SK-N-SH (cell line): Measurements from ENCODE around the gene TSPYL4. TPM values are rescaled to one million over a fixed set of nuclear protein-coding genes. Genes with fewer than 3 reads are reported as not detected.

Experiments used
- CTCF ChIA-PET: fragments of 300-600, 350-600 bp; formaldehyde crosslinking; extraction: SDS; loops from one replicate; lab custom pipeline; 2021; lab: Yijun Ruan, JAX
- POLR2A ChIA-PET: fragments of 350-600 bp; sonication (Branson Sonifier 250); formaldehyde crosslinking; extraction: SDS; loops from one replicate; lab custom pipeline; 2020; ENCODE audit warnings: antibody characterized with exemption, inconsistent platforms; lab: Yijun Ruan, JAX
- DNase-seq: peaks from one replicate; pipeline ENCODE4 v3.0.0; 2012
- H2AFZ ChIP-seq: fragments of 200-600 bp; sonication (generic); 2 replicates; pipeline ENCODE4 v1.8.1; 2016; ENCODE audit warnings: antibody characterized with exemption, mild to moderate bottlenecking, low read depth
- H3F3A ChIP-seq: fragments of 200-600 bp; sonication (generic); replicated peaks from 2 replicates; pipeline ENCODE3; 2016; ENCODE audit warnings: antibody characterized with exemption, mild to moderate bottlenecking; ENCODE audit not compliant: insufficient read depth
- H3K27ac ChIP-seq, 2 experiments: fragments of 200-500 bp in 1 of 2; fragments of 200-600 bp in 1 of 2; sonication (Bioruptor generic) in 1 of 2; sonication (generic), shearing (Covaris generic) in 1 of 2; 2 replicates each; pipeline versions ENCODE4 v1.5.1 to v1.6.1; 2014 to 2016; ENCODE audit warnings: low read depth in 2 of 2, inconsistent platforms in 1 of 2, low read length in 1 of 2, mild to moderate bottlenecking in 1 of 2, mixed read lengths in 1 of 2
- H3K27me3 ChIP-seq: fragments of 200-600 bp; sonication (generic), shearing (Covaris generic); 2 replicates; pipeline ENCODE4 v1.6.1; 2016; ENCODE audit warnings: mixed run types; ENCODE audit not compliant: insufficient read depth
- H3K36me3 ChIP-seq, 2 experiments: fragments of 200-500 bp in 1 of 2; fragments of 200-600 bp in 1 of 2; sonication (Bioruptor generic) in 1 of 2; sonication (generic) in 1 of 2; replicated peaks in 1 of 2; 2 replicates each; pipeline versions ENCODE3 to v1.5.1; 2014 to 2016; ENCODE audit warnings: low read length in 1 of 2, mild to moderate bottlenecking in 1 of 2; ENCODE audit not compliant: insufficient read depth in 2 of 2, control insufficient read depth in 1 of 2
- H3K4me1 ChIP-seq, 2 experiments: fragments of 200-500 bp in 1 of 2; fragments of 200-600 bp in 1 of 2; sonication (Bioruptor generic) in 1 of 2; sonication (generic), shearing (Covaris generic) in 1 of 2; 2 replicates each; pipeline versions ENCODE4 v1.5.1 to v1.6.1; 2014 to 2016; ENCODE audit warnings: low read depth in 1 of 2, low read length in 1 of 2, mixed run types in 1 of 2; ENCODE audit not compliant: insufficient read depth in 2 of 2, control insufficient read depth in 1 of 2
- H3K4me2 ChIP-seq: fragments of 200-600 bp; sonication (generic), shearing (Covaris generic); 2 replicates; pipeline ENCODE4 v1.6.1; 2017; ENCODE audit warnings: mixed run types
- H3K4me3 ChIP-seq, 2 experiments: fragments of 200-500 bp in 1 of 2; fragments of 200-600 bp in 1 of 2; sonication (Bioruptor generic) in 1 of 2; sonication (generic), shearing (Covaris generic) in 1 of 2; 2 replicates each; pipeline versions ENCODE4 v1.5.1 to v1.8.1; 2014 to 2016; ENCODE audit warnings: low read depth in 2 of 2, inconsistent platforms in 1 of 2, low read length in 1 of 2, mild to moderate bottlenecking in 1 of 2, mixed read lengths in 1 of 2, moderate library complexity in 1 of 2
- H3K79me2 ChIP-seq: fragments of 200-600 bp; sonication (generic); 2 replicates; pipeline ENCODE4 v1.8.1; 2017; ENCODE audit warnings: mild to moderate bottlenecking; ENCODE audit not compliant: insufficient read depth
- H3K9ac ChIP-seq: fragments of 200-600 bp; sonication (generic); 2 replicates; pipeline ENCODE4 v1.6.1; 2017; ENCODE audit warnings: mixed run types
- H3K9me2 ChIP-seq: fragments of 200-600 bp; sonication (generic); 2 replicates; pipeline ENCODE4 v1.6.1; 2017; ENCODE audit warnings: mixed run types
- H3K9me3 ChIP-seq: fragments of 200-600 bp; sonication (generic); 2 replicates; pipeline ENCODE4 v1.6.1; 2017; ENCODE audit warnings: mixed run types, mild to moderate bottlenecking, moderate library complexity
- H4K20me1 ChIP-seq: fragments of 200-600 bp; sonication (generic); 2 replicates; pipeline ENCODE4 v1.6.1; 2017; ENCODE audit warnings: mild to moderate bottlenecking, mixed run types; ENCODE audit not compliant: insufficient read depth
- CHD2 ChIP-seq: fragments of 150-350 bp; IDR thresholded peaks from 2 replicates; pipeline ENCODE4 v1.6.1; 2018; ENCODE audit warnings: low read length; ENCODE audit not compliant: partially characterized antibody
- ELF1 ChIP-seq: IDR thresholded peaks from 2 replicates; pipeline ENCODE4 v1.4.0; 2012
- FOSL2 ChIP-seq: IDR thresholded peaks from 2 replicates; pipeline ENCODE4 v1.4.0; 2012; ENCODE audit warnings: low read depth, mild to moderate bottlenecking, moderate library complexity, borderline replicate concordance
- GABPA ChIP-seq: IDR thresholded peaks from 2 replicates; pipeline ENCODE4 v1.4.0; 2012; ENCODE audit warnings: low read depth, mild to moderate bottlenecking
- MEF2A ChIP-seq: IDR thresholded peaks from 2 replicates; pipeline ENCODE4 v1.4.0; 2012; ENCODE audit warnings: low read depth, borderline replicate concordance
- MXI1 ChIP-seq: IDR thresholded peaks from 2 replicates; pipeline ENCODE4 v1.6.1; 2012; ENCODE audit warnings: mild to moderate bottlenecking, low read depth, low read length, improper control_type of control experiment
- NFIC ChIP-seq: IDR thresholded peaks from 2 replicates; pipeline ENCODE4 v1.4.0; 2012; ENCODE audit warnings: borderline replicate concordance
- NRF1 ChIP-seq: IDR thresholded peaks from 2 replicates; pipeline ENCODE4 v1.6.1; 2012; ENCODE audit warnings: low read depth, mild to moderate bottlenecking, low read length
- REST ChIP-seq: IDR thresholded peaks from 2 replicates; pipeline ENCODE4 v1.6.1; 2012; ENCODE audit warnings: mild to moderate bottlenecking, low read depth, low read length, moderate library complexity
- RXRA ChIP-seq: IDR thresholded peaks from 2 replicates; pipeline ENCODE4 v1.4.0; 2012; ENCODE audit warnings: low read depth, mild to moderate bottlenecking, borderline replicate concordance
- SIN3A ChIP-seq: IDR thresholded peaks from 2 replicates; pipeline ENCODE4 v1.6.1; 2012; ENCODE audit warnings: low read depth, mild to moderate bottlenecking, low read length, moderate library complexity, borderline replicate concordance
- SMC3 ChIP-seq: IDR thresholded peaks from 2 replicates; pipeline ENCODE4 v1.6.1; 2012; ENCODE audit warnings: low read depth, low read length, improper control_type of control experiment
- TEAD4 ChIP-seq: IDR thresholded peaks from 2 replicates; pipeline ENCODE4 v1.4.0; 2012; ENCODE audit warnings: mild to moderate bottlenecking, borderline replicate concordance; ENCODE audit not compliant: insufficient read depth
- USF1 ChIP-seq: IDR thresholded peaks from 2 replicates; pipeline ENCODE4 v1.4.0; 2012; ENCODE audit warnings: low read depth, borderline replicate concordance
- USF2 ChIP-seq: fragments of 150-350 bp; IDR thresholded peaks from 2 replicates; pipeline ENCODE4 v1.6.1; 2017; ENCODE audit warnings: antibody characterized with exemption, low read length, low read depth, borderline replicate concordance
- YY1 ChIP-seq: IDR thresholded peaks from 2 replicates; pipeline ENCODE4 v1.4.0; 2012; ENCODE audit warnings: low read depth, mild to moderate bottlenecking
- WGBS: methylation state at CpG from one replicate; pipeline ENCODE4 v1.1.6; 2017; ENCODE audit warnings: low lambda C conversion rate; 5-methylcytosine and 5-hydroxymethylcytosine counted together
- polyA plus RNA-seq, 3 experiments: library from polyadenylated mRNA; depleted of rRNA; stranded (reverse); fragments of >200 nt; gene quantifications; 2 replicates each; pipeline ENCODE4 v1.2.3, GENCODE V29; 2012

Gene TSPYL4
- polyA plus RNA-seq, 1 of the 3 experiments (the other 2 are of a cell fraction): 29.1 TPM

- TF ChIP-seq GABPA: no peak
- no peak for TF ChIP-seq RXRA
- TF ChIP-seq ELF1: no peak
- no peak for TF ChIP-seq NRF1
- no peak for TF ChIP-seq MXI1
- TF ChIP-seq, all 33 proteins: peak for 0
Observed at GRCh38 chr6:116280933-116281316, 27.1 kb upstream of the TSPYL4 start (continued).

GRCh38 chr6:116280161-116280932, 26.5 kb upstream of the TSPYL4 start:
- WGBS: 7% methylated on average over 8 of the region's 8 CpGs
- Histone ChIP-seq H2AFZ (peak overlapping the region; percentile 73), H3K27ac (peak overlapping the region; percentile 94 to 98), H3K27me3 (no peaks in the 10 kb centered on the region), H3K9me2 (no peaks in the 10 kb centered on the region), H3K36me3 (peaks cover 9 to 14% of the 10 kb centered on the region in 2 experiments), H3K4me3 (peak overlapping the region; percentile 62 to 82), H3F3A (peaks cover 8% of the 10 kb centered on the region), H3K9ac (peak overlapping the region; percentile 96), H3K4me1 (peaks cover 4 to 20% of the 10 kb centered on the region in 2 experiments; a peak in 2 of 4 replicates), H3K9me3 (no peaks in the 10 kb centered on the region), H3K4me2 (peak overlapping the region; percentile 89), H3K79me2 (peaks cover 50% of the 10 kb centered on the region), H4K20me1 (peaks cover 30% of the 10 kb centered on the region)
- TF ChIP-seq YY1 (peak; percentile 80; the same call in 1 of the 2 replicates), MXI1 (no peak)
- DNase-seq: no peak
- POLR2A ChIA-PET: interaction anchor here (0.6 to 2.1 kb wide), 10 partner anchors 7 to 291 kb away, joined by 3 to 12 read pairs (median 4); partner anchors contain the start of genes RWDD1 and TSPYL4
- CTCF ChIA-PET: interaction anchor here (0.7 to 4.9 kb wide), 8 partner anchors 8 to 282 kb away, joined by 3 to 59 read pairs (median 22); no protein-coding TSS in a partner anchor

- Histone ChIP-seq H3K9me3 (no peaks in the 10 kb centered on the region), H3K9me2 (no peaks in the 10 kb centered on the region), H3K4me2 (peak within 1 kb of the TSS; percentile 89), H3K4me3 (peak within 1 kb of the TSS; percentile 62 to 82), H3K36me3 (peaks cover 17 to 20% of the 10 kb centered on the region in 2 experiments), H4K20me1 (peaks cover 34% of the 10 kb centered on the region), H3K27ac (peak within 1 kb of the TSS; percentile 94 to 98), H3K9ac (peak within 1 kb of the TSS; percentile 96), H3K27me3 (no peaks in the 10 kb centered on the region), H3F3A (peaks cover 8% of the 10 kb centered on the region), H3K4me1 (peaks cover 4 to 20% of the 10 kb centered on the region in 2 experiments; a peak in 2 of 4 replicates), H2AFZ (peak within 1 kb of the TSS; percentile 73), H3K79me2 (peaks cover 59% of the 10 kb centered on the region)
- WGBS: under 1% methylated on average over 46 of the region's 71 CpGs
- DNase-seq: peak; percentile 91
- ChIA-PET CTCF (interaction anchor here (1.8 to 4.9 kb wide), 7 partner anchors 9 to 283 kb away, joined by 5 to 59 read pairs (median 23); no protein-coding TSS in a partner anchor), POLR2A (interaction anchor here (0.6 to 2.1 kb wide), 10 partner anchors 8 to 291 kb away, joined by 3 to 12 read pairs (median 4); partner anchors contain the start of genes RWDD1 and TSPYL4)
- TF ChIP-seq USF1 (no peak), REST (no peak), USF2 (no peak), NFIC (no peak), CHD2 (peak; percentile 99), TEAD4 (no peak), SIN3A (peak; percentile 65; the same call in 1 of the 2 replicates), RXRA (no peak), MEF2A (no peak), SMC3 (no peak), FOSL2 (no peak)
Observed at GRCh38 chr6:116279232-116280160, 25.6 kb upstream of the TSPYL4 start, which contains the start of gene TSPYL1. Gene TSPYL1, minus strand, starts transcription at chr6:116279930. Its CDS starts 100 bp downstream, at chr6:116279830.
